IPS DF 6.9 (cell line): ENCODE data around the gene FDX1.

Experiments
- DNase-seq: peaks from one replicate; pipeline ENCODE4 v3.0.0-alpha.2; 2013; ENCODE audit warnings: low read depth, low spot score
- H3K27ac ChIP-seq: one replicate; pipeline ENCODE4 v1.5.1; 2013; ENCODE audit warnings: low read length, control low read depth
- H3K27me3 ChIP-seq: 2 replicates; pipeline ENCODE4 v1.6.1; 2013; ENCODE audit warnings: mild to moderate bottlenecking, low read length; ENCODE audit not compliant: control insufficient read depth, insufficient read depth
- H3K36me3 ChIP-seq: 2 replicates; pipeline ENCODE4 v1.6.1; 2013; ENCODE audit warnings: low read length; ENCODE audit not compliant: control insufficient read depth, insufficient read depth
- H3K4me1 ChIP-seq: 2 replicates; pipeline ENCODE4 v1.6.1; 2013; ENCODE audit warnings: low read length; ENCODE audit not compliant: control insufficient read depth, insufficient read depth
- H3K4me3 ChIP-seq: 2 replicates; pipeline ENCODE4 v1.5.1; 2013; ENCODE audit warnings: mild to moderate bottlenecking, low read length
- H3K9me3 ChIP-seq: 2 replicates; pipeline ENCODE4 v1.6.1; 2013; ENCODE audit warnings: low read length, inconsistent platforms; ENCODE audit not compliant: control insufficient read depth, insufficient read depth
- WGBS: extraction: QIAGEN DNeasy Blood & Tissue Kit; methylation state at CpG from one replicate; pipeline ENCODE4 v1.1.7; 2013; ENCODE audit warnings: mixed read lengths, missing lambda C conversion rate; ENCODE audit not compliant: insufficient read length, insufficient coverage; 5-methylcytosine and 5-hydroxymethylcytosine counted together

The FDX1 gene

DNA sequence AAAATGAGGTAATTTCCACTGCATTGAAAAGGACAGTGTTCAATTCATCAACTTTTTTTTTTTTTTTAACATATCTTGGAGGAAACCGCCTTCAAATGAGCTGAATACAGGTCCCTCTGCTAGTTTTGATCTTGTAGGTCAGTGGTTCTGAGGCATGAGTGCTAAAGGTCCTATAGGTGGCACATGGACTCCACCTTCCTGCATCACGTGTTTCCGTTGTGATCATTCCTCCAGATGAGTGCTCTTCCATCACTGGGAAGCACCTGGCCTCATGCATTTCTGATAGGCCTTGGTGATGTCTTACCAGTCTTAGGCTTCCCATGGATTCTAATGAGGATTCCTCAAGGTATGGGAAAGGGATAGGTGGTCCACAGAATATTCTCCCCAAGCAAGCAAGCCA is 37.8 kb downstream of the FDX1 start:
- Histone ChIP-seq H3K9me3 (no peaks in the 10 kb centered on the region), H3K36me3 (no peaks in the 10 kb centered on the region), H3K27ac (no peak overlapping the region), H3K4me1 (no peaks in the 10 kb centered on the region), H3K4me3 (no peak overlapping the region), H3K27me3 (no peaks in the 10 kb centered on the region)
- no peak for DNase-seq
- WGBS, result no CpG with 5 or more reads among the region's 3 CpGs

DNA sequence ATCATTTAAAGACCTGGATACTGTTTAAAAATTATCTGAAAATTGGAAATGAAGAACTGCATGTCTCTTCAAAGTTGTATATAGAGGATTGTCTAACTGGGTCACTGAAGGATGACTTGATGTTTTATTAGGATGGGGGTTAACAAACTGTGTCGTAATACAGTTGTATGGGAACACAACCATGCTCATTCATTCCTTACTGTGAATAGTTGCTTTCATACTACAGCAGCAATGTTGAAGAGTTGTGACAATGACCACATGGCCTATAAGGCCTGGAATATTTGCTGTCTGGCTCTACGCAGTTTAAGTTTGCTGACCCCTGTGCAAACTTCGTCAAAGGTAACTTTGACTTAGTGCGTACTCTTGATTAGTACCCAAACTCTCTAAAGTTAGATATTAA is 38.4 kb downstream of the FDX1 start:
- no CpG with 5 or more reads among the region's 4 CpGs for WGBS
- no peaks in the 10 kb centered on the region for H3K27me3 ChIP-seq
- H3K9me3 ChIP-seq, result no peaks in the 10 kb centered on the region
- H3K36me3 ChIP-seq, result no peaks in the 10 kb centered on the region
- no peak overlapping the region for H3K27ac ChIP-seq
- no peaks in the 10 kb centered on the region for H3K4me1 ChIP-seq
- H3K4me3 ChIP-seq, result no peak overlapping the region
- no peak for DNase-seq

DNA sequence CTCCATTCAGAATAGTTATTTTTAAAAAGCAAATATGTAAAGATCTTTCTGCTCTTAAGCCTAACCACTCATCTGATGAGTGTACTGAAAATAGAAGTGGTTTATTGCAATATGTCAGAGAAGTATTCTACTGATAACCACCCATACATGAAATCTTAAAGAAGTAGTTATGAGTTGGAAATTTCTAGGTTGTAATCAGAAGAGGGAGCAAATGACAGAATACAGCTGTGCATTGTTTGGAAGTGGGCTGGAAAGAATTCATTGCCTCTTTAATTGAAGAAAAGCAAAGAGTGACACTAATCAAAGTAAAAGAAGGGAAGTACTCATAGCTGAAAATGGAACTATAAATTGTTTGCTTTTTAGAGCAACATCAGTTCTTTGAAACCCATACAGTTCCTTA is 39.4 kb downstream of the FDX1 start:
- no peak overlapping the region for H3K4me3 ChIP-seq
- no peak for DNase-seq
- no peaks in the 10 kb centered on the region for H3K36me3 ChIP-seq
- H3K9me3 ChIP-seq, result no peaks in the 10 kb centered on the region
- no peaks in the 10 kb centered on the region for H3K27me3 ChIP-seq
- H3K27ac ChIP-seq, result no peak overlapping the region
- H3K4me1 ChIP-seq, result peaks cover 2% of the 10 kb centered on the region

DNA sequence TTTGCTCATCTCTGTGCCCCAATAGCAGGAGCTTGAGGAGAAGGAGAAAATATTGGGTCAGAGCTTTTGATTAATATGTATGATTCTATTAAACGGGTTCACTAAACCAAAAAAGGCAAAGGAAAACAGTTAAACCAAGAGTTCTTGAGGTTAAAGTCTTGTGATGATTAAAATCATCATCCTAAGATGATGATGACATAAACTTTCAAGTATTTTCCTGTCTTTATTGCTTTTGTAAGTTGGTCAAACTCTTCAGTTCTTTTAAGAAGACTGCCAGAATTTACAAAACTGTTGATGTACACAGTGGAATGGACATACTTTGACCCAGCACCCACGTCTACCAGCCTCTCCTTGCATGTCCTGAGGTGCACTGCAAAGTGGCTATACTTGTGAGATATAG is 41.0 kb downstream of the FDX1 start:
- WGBS, result no CpG with 5 or more reads among the region's 2 CpGs
- Histone ChIP-seq H3K36me3 (no peaks in the 10 kb centered on the region), H3K4me3 (no peak overlapping the region), H3K4me1 (peaks cover 6% of the 10 kb centered on the region), H3K27ac (no peak overlapping the region), H3K27me3 (no peaks in the 10 kb centered on the region), H3K9me3 (no peaks in the 10 kb centered on the region)
- DNase-seq, result no peak

DNA sequence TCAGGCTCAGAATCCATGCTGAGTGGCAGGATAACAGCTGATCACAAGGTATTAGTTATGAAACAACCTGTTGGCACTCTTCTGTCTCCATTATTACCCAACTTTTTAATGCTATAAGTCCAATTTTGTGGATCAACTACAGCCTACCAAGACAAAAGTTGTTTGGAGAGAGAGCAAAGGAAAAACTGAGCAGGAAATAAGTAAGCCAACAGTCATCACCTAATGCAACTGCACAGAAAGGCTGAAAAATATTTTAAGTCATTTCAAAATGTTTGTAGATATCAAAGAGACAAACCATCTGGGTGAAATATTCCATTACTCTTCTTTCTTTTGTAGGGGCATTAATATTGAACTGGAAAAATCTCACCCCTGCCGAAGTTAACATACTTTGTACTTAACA is 41.6 kb downstream of the FDX1 start:
- DNase-seq, result no peak
- Histone ChIP-seq H3K36me3 (no peaks in the 10 kb centered on the region), H3K27me3 (no peaks in the 10 kb centered on the region), H3K27ac (no peak overlapping the region), H3K4me1 (peaks cover 6% of the 10 kb centered on the region), H3K9me3 (no peaks in the 10 kb centered on the region), H3K4me3 (no peak overlapping the region)
- no CpG with 5 or more reads among the region's 1 CpG for WGBS

DNA sequence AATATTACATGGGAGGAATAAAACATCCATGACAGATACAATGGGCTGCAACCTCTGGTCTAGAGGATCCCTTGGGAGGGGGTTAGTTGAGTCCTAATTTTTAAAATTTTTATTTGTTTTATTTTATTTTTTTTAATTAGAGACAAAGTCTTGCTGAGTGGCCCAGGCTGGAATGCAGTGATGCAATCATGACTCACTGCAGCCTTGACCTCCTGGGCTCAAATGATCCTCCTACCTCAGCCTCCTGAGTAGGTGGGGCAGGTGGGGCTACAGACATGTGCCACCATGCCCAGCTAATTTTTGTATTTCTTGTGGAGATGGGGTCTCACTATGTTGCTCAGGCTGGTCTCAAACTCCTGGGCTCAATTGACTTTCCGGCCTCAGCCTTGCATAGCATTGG is 43.1 kb downstream of the FDX1 start:
- WGBS, result no CpG with 5 or more reads among the region's 1 CpG
- Histone ChIP-seq H3K36me3 (no peaks in the 10 kb centered on the region), H3K27ac (no peak overlapping the region), H3K4me3 (no peak overlapping the region), H3K27me3 (no peaks in the 10 kb centered on the region), H3K4me1 (peaks cover 6% of the 10 kb centered on the region), H3K9me3 (no peaks in the 10 kb centered on the region)
- no peak for DNase-seq

DNA sequence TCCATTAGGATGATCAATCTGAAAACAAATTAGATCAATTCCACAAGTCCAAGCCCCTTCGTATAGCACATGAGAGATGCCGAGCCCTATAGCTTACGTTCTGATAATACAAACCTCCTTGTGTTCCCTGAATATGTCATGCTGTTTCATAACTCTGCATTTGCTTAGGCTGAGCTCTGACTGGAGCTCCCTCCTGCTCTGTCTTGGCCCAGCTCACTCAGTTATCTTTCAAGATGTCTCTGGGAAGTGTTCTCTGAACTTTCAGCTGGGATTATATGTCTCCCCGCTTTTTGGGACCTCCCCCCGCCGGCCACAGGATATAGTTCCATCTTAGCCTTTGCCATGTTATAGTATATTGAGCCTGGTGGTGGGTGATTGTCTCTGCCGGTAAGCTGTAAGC is 44.0 kb downstream of the FDX1 start:
- H3K27me3 ChIP-seq, result no peaks in the 10 kb centered on the region
- no peak overlapping the region for H3K4me3 ChIP-seq
- H3K9me3 ChIP-seq, result no peaks in the 10 kb centered on the region
- no peak overlapping the region for H3K27ac ChIP-seq
- no peak for DNase-seq
- no CpG with 5 or more reads among the region's 7 CpGs for WGBS
- H3K36me3 ChIP-seq, result no peaks in the 10 kb centered on the region
- peaks cover 8% of the 10 kb centered on the region for H3K4me1 ChIP-seq

DNA sequence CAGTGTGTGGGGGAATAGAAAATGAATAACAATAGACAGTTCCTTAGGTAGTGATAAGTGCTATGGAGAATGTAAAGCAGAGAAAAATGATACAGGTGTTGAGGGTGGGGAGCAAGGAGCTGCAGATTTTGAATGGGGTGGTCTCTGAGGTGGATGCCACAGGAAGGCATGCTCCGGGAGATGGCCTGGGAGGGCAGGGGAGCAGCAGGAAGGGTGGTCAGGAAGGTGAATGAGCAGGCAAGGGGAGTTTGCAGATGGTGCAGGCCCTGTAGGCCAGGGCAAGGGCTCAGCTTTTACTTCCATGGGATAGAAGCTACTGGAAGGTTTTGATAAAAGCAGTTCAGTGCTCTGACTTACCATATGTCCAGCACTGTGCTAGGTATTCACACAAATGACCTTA is 44.8 kb downstream of the FDX1 start:
- Histone ChIP-seq H3K36me3 (no peaks in the 10 kb centered on the region), H3K4me3 (no peak overlapping the region), H3K27me3 (no peaks in the 10 kb centered on the region), H3K27ac (no peak overlapping the region), H3K9me3 (no peaks in the 10 kb centered on the region), H3K4me1 (peaks cover 8% of the 10 kb centered on the region)
- DNase-seq, result no peak
- no CpG with 5 or more reads among the region's 1 CpG for WGBS

DNA sequence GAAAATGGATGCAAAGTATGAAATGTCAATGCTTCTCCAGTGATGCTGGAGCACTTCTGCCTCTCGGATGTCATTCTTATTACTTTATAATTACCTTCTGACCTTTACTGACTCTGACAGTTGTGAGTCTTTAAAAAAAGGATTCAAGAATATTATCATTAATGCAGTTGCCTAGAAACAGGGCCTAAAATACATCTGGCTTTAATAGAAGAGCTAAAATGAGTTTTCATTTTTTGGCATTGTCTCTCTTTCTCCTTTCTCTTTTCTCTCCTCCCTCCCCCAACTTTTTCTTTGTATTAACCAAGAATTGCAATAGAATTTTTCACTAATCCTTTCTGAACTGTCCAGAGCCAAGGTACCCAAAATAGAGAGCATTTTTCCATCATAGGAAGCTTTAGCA is 45.9 kb downstream of the FDX1 start:
- no CpG with 5 or more reads among the region's 1 CpG for WGBS

DNA sequence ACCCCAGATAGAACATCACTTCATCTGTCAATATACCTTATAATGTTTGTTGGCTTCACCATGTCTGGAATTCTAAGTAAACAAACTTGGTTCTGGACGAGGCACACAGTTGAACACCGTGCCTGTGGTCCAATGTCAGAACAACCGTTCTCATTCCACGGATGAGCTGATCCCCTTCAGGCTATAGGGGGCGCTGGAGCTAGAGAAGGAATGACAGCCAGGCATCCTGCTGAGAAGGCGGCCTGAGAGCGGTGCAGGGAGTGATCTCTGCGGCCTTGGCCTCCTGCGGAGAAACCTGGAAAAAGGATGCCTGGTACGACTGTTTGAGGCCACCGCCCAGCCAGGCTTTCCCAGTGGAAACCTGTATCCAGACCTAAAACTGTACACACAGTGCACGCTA is 48.7 kb downstream of the FDX1 start:
- H3K4me3 ChIP-seq, result no peak overlapping the region
- H3K4me1 ChIP-seq, result peaks cover 8% of the 10 kb centered on the region
- no peaks in the 10 kb centered on the region for H3K36me3 ChIP-seq
- H3K27ac ChIP-seq, result no peak overlapping the region
- no CpG with 5 or more reads among the region's 12 CpGs for WGBS
- H3K9me3 ChIP-seq, result no peaks in the 10 kb centered on the region
- no peaks in the 10 kb centered on the region for H3K27me3 ChIP-seq
- peak; percentile 50 for DNase-seq

More for the DNA sequence above, 45.9 kb downstream of the FDX1 start:
- Histone ChIP-seq H3K4me1 (peaks cover 8% of the 10 kb centered on the region), H3K36me3 (no peaks in the 10 kb centered on the region), H3K4me3 (no peak overlapping the region), H3K9me3 (no peaks in the 10 kb centered on the region), H3K27me3 (no peaks in the 10 kb centered on the region), H3K27ac (no peak overlapping the region)
- no peak for DNase-seq

DNA sequence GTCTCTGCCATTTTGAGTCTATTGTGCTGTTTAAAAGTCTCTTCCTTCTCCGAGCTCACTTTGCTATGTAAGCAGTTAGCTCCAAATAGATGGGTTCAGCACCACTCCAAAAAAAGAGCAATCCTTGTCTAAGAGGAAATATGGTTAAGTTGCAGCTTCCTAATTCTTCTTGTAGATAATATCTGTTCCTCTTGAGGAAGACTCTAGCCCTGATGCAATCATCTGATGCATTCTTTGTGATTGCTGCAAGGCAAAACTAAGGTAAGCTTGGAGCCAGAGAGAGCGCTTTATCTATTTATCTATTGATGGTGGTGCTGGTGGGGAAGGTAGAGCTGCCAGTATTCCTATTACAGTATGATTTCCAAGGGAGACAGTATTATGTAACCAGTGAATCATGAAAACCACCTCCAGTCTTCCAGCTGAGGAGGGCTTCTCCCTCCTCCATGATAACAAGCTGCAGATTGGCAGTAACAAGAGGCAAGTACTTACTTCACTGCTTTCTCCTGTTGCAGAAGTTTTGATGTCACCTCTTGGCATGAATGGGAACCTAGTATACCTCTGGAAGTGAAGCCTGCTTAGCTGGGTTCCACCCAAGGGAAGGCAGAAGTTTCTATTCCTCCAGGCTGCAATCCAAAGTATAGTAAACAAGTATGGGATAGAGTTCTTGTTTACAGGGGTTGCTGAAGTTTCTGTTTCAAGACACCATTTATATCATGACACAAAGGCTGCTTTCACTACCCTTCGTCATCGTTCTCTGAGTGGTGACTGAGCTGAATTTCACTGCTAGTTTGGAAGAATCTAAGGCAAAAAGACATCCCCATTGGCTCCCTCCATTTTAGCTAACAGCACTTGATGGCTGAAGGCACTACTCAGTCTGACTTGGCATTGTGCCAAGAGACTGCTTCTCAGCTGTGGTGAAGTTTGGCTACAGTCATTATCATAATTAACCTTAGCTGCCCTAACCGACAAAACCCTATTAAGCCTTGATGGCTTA is 49.7 kb downstream of the FDX1 start:
- Histone ChIP-seq H3K27ac (no peak overlapping the region), H3K4me1 (peaks cover 5% of the 10 kb centered on the region; the same call in 1 of the 2 replicates), H3K4me3 (no peak overlapping the region), H3K36me3 (no peaks in the 10 kb centered on the region), H3K9me3 (no peaks in the 10 kb centered on the region), H3K27me3 (no peaks in the 10 kb centered on the region)
- no peak for DNase-seq
- WGBS, result no CpG with 5 or more reads among the region's 5 CpGs
